Measurements from ENCODE around the gene HCAR3.
"Not testable (repeated sequence)": the region's sequence is repeated elsewhere in the genome, so short reads cannot be mapped to it uniquely, and the experiment has no call there.

The HCAR3 gene

GRCh38 chr12:122676781-122677180 is 39.8 kb downstream of the HCAR3 start:
- FAIRE-seq = not testable (repeated sequence)

DNA sequence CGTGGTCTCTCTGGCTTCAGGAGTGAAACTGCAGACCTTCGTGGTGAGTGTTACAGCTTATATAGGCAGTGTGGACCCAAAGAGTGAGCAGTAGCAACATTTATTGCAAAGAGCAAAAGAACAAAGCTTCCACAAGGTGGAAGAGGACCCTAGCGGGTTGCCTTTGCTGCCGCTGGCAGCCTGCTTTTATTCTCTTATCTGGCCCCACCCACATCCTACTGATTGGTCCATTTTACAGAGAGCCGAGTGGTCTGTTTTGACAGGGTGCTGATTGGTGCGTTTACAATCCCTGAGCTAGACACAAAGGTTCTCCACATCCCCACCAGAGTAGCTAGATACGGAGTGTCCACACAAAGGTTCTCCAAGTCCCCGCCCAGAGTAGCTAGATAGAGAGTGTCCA is 40.6 kb downstream of the HCAR3 start:
- not testable (repeated sequence) for FAIRE-seq; DNase-seq (ENCODE audit: insufficient read length, low spot score)

More at GRCh38 chr12:122676781-122677180, 39.8 kb downstream of the HCAR3 start:
- not testable (repeated sequence) for DNase-seq (ENCODE audit: insufficient read length, low spot score)

DNA sequence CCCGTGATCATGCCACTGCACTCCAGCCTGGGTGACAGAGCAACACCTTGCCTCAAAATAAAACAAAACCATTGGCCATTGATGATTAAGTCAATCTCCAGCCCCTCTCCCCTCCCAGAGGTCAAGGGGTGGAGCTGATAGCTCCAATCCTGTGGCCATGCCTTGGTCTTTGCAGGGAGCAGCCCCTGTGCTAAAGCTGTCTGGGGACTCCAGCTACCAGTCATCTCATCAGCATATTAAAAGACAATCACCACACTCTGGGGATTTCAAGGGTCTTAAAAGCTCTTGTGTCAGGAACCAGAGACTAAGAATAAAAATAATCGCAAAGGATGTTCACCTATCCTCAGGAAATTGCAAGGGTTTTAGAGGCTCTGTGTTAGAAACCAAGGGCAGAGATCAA is 44.1 kb downstream of the HCAR3 start:
- FAIRE-seq = no peak
- DNase-seq (ENCODE audit: insufficient read length, low spot score) = no peak

GRCh38 chr12:122669397-122670070 is 47.1 kb downstream of the HCAR3 start:
- FAIRE-seq = no peak

DNA sequence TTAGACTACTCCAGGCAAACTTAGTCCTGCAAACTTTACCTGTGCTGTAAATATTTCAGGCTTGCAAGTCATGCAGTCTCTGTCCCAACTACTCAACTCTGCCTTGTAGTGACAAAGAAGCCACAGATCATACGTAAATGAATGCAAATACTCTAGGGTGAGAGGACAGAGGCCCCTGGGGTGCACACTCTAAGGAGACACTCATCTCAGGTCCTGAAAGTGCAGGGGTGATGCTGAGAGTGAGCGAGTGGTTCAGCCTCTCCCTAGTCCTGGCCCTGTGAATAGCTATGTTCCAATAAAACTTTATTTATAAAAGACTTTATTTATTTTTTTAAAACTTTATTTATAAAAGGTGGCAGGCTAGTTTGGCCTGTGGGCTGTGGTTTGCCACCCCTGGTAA is 48.3 kb downstream of the HCAR3 start:
- DNase-seq (ENCODE audit: insufficient read length, low spot score) (no peak), FAIRE-seq (no peak)

More at GRCh38 chr12:122669397-122670070, 47.1 kb downstream of the HCAR3 start:
- no peak for DNase-seq (ENCODE audit: insufficient read length, low spot score)

DNA sequence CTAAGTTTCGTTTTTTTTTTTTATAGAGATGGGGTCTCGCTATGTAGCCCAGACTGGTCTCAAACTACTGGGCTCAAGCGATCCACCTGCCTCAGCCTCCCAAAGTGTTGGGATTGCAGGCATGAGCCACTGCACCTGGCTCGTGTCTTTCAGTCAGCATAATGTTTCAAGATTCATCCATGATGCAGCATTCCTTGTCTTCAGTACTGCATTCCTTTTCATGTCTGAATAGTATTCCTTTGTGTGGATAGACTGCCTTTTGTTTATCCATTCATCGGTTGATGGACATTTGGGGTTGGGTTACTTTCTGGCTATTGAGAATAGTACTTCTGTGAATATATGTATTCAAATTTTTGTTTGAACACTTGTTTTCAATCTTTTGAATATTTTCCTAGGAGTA is 50.9 kb downstream of the HCAR3 start:
- FAIRE-seq (no peak), DNase-seq (ENCODE audit: insufficient read length, low spot score) (no peak)

DNA sequence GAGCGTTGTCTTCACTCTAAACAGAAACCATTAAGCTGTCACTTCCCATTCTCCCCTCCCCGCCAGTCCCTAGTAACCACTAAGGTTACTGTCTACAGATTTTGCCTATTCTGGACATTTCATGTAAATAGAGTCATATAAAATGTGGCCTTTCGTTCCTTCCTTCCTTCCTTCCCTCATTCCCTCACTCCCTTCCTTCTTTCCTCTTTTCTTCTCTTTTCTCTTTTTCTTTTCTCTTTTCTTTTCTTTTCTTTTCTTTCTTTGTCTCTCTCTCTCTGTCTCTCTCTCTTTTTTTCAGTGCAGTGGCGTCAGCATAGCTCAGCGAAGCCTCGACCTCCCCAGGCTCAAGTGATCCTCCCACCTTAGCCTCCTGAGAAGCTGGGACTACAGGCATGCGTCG is 51.3 kb downstream of the HCAR3 start:
- no peak for FAIRE-seq
- DNase-seq (ENCODE audit: insufficient read length, low spot score) = no peak
